Smooth muscle cell (in vitro differentiated cells): ENCODE results near the gene IRF4. TPM values are rescaled to one million over a fixed set of nuclear protein-coding genes. Genes with fewer than 3 reads are reported as not detected.

Source experiments
- DNase-seq: peaks from one replicate; lab custom pipeline; 2025; ENCODE audit not compliant: unreplicated experiment; lab: John Stamatoyannopoulos, UW
- H2AFZ ChIP-seq: fragments of 200-600 bp; sonication (generic); 2 replicates; pipeline ENCODE4 v1.6.0; 2016; ENCODE audit warnings: antibody characterized with exemption, low read depth, mild to moderate bottlenecking
- H3F3A ChIP-seq: fragments of 200-600 bp; sonication (generic); 2 replicates; pipeline ENCODE4 v1.6.0; 2017; ENCODE audit warnings: antibody characterized with exemption, low read depth
- H3K27ac ChIP-seq: fragments of 200-600 bp; sonication (generic); 2 replicates; pipeline ENCODE4 v1.5.1; 2016; ENCODE audit warnings: low read depth, mild to moderate bottlenecking
- H3K27me3 ChIP-seq: fragments of 200-600 bp; sonication (generic); 2 replicates; pipeline ENCODE4 v1.6.1; 2016; ENCODE audit warnings: low read depth, mild to moderate bottlenecking
- H3K36me3 ChIP-seq: fragments of 200-600 bp; sonication (generic); 2 replicates; pipeline ENCODE4 v1.5.1; 2016; ENCODE audit warnings: low read depth
- H3K4me1 ChIP-seq: fragments of 200-600 bp; sonication (generic); 2 replicates; pipeline ENCODE4 v1.5.1; 2016; ENCODE audit warnings: low read depth
- H3K4me2 ChIP-seq: fragments of 200-600 bp; sonication (generic); 2 replicates; pipeline ENCODE4 v1.6.0; 2016; ENCODE audit warnings: mild to moderate bottlenecking
- H3K4me3 ChIP-seq: fragments of 200-600 bp; sonication (generic); 2 replicates; pipeline ENCODE4 v1.5.1; 2016; ENCODE audit warnings: mild to moderate bottlenecking
- H3K79me2 ChIP-seq: fragments of 200-600 bp; sonication (generic); 2 replicates; pipeline ENCODE4 v1.6.0; 2016; ENCODE audit warnings: low read depth, mild to moderate bottlenecking
- H3K9ac ChIP-seq: fragments of 200-600 bp; sonication (generic); 2 replicates; pipeline ENCODE4 v1.6.0; 2016; ENCODE audit warnings: low read depth
- H3K9me3 ChIP-seq: fragments of 200-600 bp; sonication (generic); replicated peaks from 2 replicates; pipeline ENCODE4 v1.5.1; 2016; ENCODE audit warnings: low read depth
- H4K20me1 ChIP-seq: fragments of 200-600 bp; sonication (generic); 2 replicates; pipeline ENCODE4 v1.6.0; 2016; ENCODE audit warnings: low read depth
- WGBS: methylation state at CpG from one replicate; pipeline ENCODE4 v1.1.7; 2016; ENCODE audit warnings: low lambda C conversion rate; 5-methylcytosine and 5-hydroxymethylcytosine counted together
- polyA plus RNA-seq: library from polyadenylated mRNA; unstranded; fragments of >200 nt; fragmentation: Nextera tagmentation; extraction: Ambion mirVana; gene quantifications from 2 replicates; pipeline ENCODE4 v1.2.1, GENCODE V29; 2016
- total RNA-seq: library from RNA; depleted of rRNA; stranded (reverse); fragments of >200 nt; gene quantifications from 2 replicates; pipeline ENCODE4 v1.2.3, GENCODE V29; 2014
- TF ChIP-seq, protein P1 (sequence below): fragments of 200-600 bp; sonication (generic); IDR thresholded peaks from 2 replicates; pipeline ENCODE4 v1.5.1; 2017; ENCODE audit warnings: borderline replicate concordance, mild to moderate bottlenecking, antibody characterized with exemption; ENCODE audit not compliant: insufficient read depth, poor library complexity, severe bottlenecking

Gene IRF4
- total and polyA plus RNA-seq, 2 experiments from 2014 or later, result 0.04 TPM; not detected in 1

DNA sequence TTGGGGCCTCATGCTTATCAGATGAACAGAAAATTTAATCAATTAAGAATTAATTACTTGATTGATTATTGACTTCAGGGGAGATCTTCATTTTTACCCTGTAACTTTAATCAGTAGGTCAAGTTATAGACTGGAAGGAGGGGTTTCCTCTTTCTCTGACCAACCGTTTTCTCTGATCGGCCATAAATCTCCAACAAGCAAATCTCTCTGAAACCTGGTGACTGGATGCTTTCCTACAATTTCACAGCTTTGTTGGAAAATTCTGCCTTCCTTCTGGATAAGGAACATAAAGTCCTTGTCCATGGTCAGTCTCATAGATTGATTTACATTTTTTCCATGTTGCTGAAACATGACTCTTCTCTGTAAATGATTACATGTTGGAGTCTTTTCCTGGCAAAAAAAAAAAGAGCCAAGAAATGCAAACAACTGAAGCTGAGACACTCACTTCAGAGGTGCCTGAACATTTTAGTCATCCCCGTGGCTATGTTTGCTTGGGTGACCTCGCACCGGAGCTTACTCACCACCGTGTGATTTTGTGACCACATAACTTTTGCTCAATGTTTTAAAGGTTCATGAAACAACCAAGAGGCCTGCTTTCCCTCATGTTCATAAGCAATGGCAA lies 31.0 kb downstream of the IRF4 start:
- TF ChIP-seq, protein P1, sequence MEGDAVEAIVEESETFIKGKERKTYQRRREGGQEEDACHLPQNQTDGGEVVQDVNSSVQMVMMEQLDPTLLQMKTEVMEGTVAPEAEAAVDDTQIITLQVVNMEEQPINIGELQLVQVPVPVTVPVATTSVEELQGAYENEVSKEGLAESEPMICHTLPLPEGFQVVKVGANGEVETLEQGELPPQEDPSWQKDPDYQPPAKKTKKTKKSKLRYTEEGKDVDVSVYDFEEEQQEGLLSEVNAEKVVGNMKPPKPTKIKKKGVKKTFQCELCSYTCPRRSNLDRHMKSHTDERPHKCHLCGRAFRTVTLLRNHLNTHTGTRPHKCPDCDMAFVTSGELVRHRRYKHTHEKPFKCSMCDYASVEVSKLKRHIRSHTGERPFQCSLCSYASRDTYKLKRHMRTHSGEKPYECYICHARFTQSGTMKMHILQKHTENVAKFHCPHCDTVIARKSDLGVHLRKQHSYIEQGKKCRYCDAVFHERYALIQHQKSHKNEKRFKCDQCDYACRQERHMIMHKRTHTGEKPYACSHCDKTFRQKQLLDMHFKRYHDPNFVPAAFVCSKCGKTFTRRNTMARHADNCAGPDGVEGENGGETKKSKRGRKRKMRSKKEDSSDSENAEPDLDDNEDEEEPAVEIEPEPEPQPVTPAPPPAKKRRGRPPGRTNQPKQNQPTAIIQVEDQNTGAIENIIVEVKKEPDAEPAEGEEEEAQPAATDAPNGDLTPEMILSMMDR, result no peak
- Histone ChIP-seq H3K4me3 (no peak overlapping the region), H3K9ac (no peak overlapping the region), H4K20me1 (no peaks in the 10 kb centered on the region), H3K27ac (peak overlapping the region; percentile 54), H3F3A (no peaks in the 10 kb centered on the region), H3K9me3 (no peaks in the 10 kb centered on the region), H3K27me3 (no peaks in the 10 kb centered on the region), H2AFZ (no peak overlapping the region), H3K4me2 (no peak overlapping the region), H3K79me2 (no peaks in the 10 kb centered on the region), H3K4me1 (no peaks in the 10 kb centered on the region), H3K36me3 (no peaks in the 10 kb centered on the region)
- no peak for DNase-seq
- WGBS, result 36% methylated on average over 6 of the region's 6 CpGs

DNA sequence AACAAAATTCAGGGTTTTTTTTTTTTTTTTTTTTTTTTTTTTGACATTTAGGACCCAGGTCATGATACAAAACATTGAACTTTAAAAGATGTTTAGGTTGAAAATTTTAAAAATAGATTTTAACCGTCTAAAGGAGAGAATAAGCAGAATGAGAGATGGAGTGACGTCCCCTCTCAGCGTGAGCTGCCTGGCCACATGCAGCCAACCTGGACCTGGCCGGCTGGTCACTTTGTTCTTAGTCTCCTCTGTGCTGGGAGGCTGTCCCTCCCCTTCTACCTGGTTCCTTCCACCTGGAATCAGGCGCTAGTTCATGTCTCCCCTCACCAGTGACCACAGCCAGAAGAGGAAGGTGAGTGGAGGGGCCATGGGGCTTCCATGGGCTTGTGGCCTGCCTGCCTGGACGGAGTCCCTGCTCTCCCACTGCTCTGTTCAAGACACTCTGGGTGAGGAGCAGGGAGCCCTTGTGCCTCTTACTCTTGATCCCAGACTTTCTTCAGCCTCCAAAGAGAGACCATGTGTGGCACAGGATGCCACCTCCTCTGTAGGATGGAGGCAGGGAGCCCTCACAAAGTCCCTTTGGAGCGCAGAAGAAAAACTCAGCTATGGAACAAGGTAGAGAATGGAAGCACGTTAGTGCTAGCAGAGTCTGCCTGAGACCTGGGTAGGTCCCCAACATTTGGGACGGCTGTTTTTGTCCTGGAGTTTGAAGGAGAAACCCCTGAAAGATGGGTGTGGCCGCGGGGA lies 31.7 kb downstream of the IRF4 start:
- TF ChIP-seq, protein P1, result no peak
- Histone ChIP-seq H3K27me3 (no peaks in the 10 kb centered on the region), H4K20me1 (no peaks in the 10 kb centered on the region), H3K36me3 (no peaks in the 10 kb centered on the region), H3K4me3 (no peak overlapping the region), H3K79me2 (no peaks in the 10 kb centered on the region), H3F3A (no peaks in the 10 kb centered on the region), H3K27ac (peak overlapping the region; percentile 54), H3K9ac (peak overlapping the region; percentile 20), H3K4me1 (no peaks in the 10 kb centered on the region), H3K9me3 (no peaks in the 10 kb centered on the region), H3K4me2 (no peak overlapping the region), H2AFZ (no peak overlapping the region)
- DNase-seq, result no peak
- WGBS, result 93% methylated on average over 10 of the region's 11 CpGs

DNA sequence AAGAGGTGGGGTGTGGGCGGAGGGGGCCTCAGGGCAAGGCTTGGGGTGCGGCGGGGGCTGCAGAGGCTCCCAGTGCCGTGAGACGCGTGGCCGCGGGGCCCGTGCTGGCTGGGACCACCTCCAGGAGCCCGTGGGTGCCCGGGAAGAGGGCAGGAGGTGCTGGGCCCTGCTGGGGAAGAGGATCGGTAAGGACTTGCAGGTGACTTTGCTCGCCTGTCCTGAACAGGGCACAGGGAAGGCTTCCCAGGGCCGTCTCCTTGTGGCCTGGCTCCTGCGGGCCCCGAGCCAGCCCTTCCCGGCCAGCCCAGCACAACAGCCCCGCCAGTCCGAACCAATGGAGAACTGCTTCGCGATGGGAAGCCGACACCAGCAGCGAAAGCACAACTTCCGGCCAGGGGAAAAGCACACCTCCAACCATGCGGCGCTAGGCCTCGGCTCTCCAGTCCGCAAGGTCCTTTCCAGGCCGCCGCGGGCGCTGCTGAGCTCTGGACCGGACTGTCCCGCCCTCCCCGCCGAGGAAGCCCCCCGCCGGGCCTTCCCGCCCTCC lies 32.3 kb downstream of the IRF4 start:
- Histone ChIP-seq H4K20me1 (no peaks in the 10 kb centered on the region), H3K27ac (no peak overlapping the region), H3F3A (no peaks in the 10 kb centered on the region), H3K27me3 (no peaks in the 10 kb centered on the region), H3K4me1 (no peaks in the 10 kb centered on the region), H3K4me3 (no peak overlapping the region), H3K79me2 (no peaks in the 10 kb centered on the region), H3K9me3 (no peaks in the 10 kb centered on the region), H3K9ac (no peak overlapping the region), H3K36me3 (no peaks in the 10 kb centered on the region), H2AFZ (no peak overlapping the region), H3K4me2 (no peak overlapping the region)
- TF ChIP-seq, protein P1, result no peak
- WGBS, result 98% methylated on average over 8 of the region's 39 CpGs
- DNase-seq, result no peak
